GM18868 (cell line): ENCODE measurements around the gene NIPAL3.

Source experiments
- ATAC-seq: cut with Tn5 transposase; IDR thresholded peaks from one replicate; pipeline ENCODE4 v1.9.1; 2021; ENCODE audit warnings: mild to moderate bottlenecking, moderate library complexity; ENCODE audit not compliant: unreplicated experiment

NIPAL3 gene

DNA sequence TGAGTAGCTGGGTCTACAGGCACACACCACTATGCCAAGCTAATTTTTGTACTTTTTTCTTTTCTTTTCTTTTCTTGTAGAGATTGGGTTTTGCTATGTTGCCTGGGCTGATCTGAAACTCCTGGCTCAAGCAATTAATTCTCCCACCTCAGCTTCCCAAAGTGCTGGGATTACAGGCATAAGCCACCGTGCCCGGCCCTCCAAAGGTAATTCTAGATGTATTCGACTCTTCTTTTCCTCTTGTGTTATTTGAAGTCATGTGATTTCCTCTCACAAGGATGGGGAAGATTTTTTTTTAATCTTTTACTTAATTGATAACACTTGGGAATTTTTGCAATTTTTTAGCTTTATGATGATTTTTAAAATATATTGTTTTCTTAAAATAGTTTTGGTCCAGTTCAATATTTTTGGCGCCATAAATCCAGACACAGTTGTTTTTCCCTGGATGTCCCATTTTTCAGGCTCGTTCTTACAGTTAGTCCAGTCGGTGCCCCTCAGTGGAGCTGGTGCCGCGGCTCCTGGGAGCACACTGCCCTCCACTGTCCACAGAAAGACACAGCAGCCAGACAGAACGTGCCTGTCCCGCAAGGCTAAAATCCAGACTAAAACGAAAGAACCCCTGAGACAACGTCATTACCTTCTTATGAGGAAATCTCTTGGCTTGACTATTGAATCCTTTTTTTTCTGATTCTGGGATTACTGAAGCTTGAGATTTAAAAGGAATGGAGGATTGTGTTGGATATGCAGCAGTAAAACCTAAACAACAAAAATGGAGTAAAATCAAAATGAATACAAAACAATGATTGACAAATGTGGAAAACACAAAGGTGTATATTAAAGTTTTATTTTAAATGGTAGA is 24.4 kb upstream of the NIPAL3 start:
- no peak for ATAC-seq

DNA sequence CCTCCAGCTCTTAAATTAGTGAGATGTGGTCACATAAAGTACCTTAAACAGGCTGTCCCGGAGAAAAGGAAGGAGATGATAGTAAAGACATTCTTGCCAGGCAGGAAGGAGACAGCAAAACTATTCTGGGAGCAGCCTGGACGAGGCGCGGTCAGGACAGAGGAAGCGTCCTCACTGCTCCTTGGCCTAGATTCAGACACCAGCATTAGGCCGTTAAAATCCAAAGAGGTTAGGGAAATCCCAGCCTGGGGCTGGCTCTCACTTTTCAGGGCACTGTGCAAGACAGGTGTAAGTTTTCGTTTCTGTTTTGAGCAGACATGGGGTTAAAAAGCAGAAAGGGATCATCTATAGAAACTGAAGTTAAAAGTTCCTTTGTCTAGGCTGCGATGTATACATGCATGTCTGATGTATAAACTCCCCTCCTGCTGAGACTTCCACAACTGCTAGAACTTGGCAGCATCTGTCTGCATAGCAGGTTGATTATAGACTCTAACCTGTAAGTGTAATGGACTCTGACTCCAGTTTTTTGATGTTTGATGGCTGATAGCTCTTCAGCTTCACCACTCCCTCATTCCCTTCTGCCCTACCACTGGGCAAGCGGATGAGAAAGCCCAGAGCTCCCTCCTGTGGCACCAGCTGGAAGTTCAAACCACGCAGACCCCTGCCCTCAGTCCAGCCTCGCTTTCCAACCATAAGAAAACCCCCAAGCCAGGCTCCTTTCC is 23.6 kb upstream of the NIPAL3 start:
- ATAC-seq = peak; percentile 73

DNA sequence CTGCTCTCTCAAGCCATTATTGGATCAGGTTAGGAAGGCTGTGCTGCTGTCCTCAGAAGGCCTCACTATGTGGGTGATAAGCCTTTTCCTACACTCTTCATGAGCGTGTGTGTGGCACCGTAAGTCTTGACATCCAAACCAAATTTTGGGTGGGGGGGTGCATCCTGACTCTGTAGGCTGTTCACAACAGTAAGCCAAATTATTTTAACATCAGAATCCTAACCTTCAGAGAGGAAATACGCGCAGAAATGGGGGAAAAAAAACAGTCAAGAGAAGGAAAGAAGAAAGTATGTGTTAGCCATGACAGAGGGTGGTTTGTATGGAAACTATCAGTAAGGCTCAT is 23.0 kb upstream of the NIPAL3 start:
- ATAC-seq = no peak

DNA sequence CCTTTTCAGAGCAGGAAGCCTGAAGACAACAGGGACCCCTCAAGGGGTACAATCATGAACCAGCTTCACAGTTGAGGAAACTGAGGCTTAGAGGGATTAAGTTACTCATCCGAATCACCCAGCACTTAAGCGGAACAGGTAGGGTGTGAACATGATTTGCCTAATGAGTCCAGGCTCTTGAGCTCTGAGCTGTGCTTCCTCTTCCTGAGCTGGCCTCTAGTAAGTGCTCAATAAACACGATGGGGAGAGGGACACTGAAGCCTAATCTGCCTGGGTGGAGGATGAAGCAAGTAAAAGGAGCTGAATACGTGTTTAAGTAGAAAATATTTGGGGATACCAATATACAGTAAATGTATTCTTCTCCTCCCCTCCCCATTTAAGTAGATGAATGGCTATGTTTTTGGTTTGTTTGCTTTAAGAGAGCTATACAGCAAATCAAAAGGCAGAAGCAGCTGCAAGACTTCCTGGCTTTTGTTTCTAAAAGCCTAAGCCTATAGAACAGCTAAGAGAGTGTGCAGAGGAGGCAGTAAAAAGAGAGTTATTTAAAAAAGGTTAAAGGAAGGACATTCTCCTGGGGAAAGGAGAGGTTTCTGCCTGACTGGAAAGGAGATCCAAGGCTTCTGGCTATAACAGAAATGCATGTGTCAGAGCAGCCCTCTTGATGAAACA is 22.5 kb upstream of the NIPAL3 start:
- ATAC-seq = no peak

DNA sequence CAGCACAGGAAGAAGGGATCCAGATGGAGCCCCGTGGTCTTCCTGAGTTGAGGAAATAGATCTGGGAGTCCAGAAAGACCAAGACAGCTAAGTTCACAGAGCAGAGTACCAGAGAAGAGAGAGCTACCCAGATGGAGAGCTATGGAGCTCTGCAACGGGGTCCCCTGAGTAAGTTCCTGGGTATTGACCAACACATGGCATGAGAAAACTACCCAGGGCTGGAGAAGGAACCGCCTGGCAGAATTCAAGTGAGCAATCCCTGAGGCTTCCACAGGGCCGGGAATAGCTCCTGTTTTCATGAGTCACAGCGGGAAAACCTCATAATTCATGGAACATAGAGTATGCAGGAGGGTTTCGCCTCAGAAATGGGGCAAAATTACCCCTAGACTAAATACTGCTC is 21.7 kb upstream of the NIPAL3 start:
- no peak for ATAC-seq

DNA sequence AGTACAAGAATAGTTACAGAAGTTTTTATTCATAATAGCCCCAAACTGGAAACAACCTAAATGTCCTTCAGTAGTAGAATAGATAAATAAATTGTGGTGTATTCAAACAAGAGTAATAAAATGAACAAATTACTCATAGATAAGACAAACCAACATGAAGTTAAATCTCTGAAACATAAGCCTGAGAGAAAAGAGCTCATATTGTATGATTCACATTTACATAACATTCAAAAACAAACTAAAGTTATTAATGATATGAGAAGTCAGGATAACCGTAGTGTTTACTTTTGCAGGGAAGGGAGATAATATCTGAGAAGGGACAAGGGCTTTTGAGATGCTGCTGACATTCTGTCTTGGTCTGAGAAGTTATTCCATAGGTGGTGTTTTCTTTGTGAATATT is 15.5 kb upstream of the NIPAL3 start:
- no peak for ATAC-seq

DNA sequence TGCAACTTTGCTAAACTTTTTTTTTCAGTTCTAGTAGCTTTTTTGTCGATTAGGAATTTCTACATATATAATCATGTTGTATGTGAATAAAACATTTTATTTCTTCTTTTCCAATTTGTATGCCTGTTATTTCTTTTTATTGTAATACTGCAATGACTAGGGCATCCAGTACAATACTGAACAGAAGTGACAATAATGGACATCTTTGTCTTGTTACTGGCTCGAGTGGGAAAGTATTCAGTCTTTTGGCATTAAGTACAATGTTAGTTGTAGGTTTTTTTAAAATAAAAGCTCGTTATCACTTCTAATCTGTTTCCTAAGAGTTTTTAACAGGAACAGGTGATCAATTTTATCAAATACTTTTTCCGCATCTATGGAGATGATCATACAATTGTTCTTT is 11.8 kb upstream of the NIPAL3 start:
- ATAC-seq = no peak

DNA sequence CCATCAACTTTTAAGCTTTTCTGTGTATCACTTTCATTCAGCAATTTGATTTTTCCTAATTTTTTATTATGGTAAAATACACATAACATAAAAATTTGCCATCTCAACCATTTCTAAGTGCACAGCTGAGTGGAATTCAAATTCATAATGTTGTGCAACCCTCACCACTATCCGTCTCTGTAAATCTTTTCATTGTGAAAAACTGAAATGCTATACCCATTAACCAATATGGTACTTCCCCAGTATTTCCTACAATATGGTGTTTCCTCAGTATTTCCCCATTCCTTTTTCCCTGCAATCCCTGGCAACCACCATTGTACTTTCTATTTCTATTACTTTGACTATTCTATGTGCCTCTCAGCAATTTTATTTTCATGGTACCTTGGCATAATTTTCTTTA is 8.8 kb upstream of the NIPAL3 start:
- no peak for ATAC-seq

DNA sequence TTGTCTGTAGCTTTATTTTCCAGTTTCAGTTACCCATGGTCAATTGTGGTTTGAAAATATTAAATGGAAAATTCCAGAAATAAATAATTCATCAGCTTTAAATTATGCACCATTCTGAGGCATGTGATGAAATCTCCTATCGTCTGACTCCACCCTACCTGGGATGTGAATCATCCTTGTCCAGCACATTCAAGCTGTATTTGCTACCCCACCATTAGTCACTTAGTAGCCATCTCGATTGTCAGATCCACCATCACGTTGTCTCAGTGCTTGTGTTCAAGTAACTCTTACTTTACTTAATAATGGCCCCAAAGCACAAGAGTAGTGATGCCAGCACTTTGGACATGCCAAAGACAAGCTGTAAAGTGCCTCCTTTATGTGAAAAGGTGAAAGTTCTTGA is 6.1 kb upstream of the NIPAL3 start:
- ATAC-seq = no peak

DNA sequence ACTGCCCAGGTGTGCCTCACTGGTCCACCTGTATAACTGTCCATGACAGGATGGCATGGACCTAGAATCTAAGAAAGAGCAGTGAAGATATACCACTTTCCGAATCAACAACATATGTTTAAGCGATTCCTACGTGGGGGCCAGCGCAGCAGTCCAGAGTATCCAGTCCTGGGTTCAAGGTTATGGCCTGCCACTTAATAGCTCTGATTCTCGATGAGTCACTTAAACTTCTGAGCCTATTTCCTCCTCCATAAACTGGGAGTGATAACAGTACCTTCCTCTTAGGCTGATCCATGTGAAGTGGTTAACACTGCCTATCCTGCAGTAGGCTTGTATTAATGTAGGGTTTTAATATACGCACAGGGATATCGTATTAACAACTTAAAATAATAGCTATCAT is 4.9 kb upstream of the NIPAL3 start:
- no peak for ATAC-seq

DNA sequence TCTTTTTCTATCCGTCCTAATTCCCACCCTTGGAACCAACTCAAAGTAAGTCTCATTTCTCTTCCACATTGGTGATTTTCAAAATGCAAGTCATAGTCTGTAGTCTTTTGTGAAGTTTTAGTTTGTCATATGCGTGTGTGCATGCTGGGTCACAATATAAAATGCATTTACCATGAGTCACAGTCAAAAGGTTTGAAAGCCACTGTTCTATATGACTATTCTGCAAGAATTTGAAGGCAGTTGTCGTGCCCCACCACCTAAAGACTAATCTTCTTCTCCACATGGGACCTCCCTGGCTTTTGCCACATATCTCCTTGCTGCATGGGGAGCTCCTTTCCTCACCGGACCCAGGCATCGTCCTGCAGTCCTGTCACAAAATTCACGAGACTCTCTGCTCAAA is 3.6 kb upstream of the NIPAL3 start:
- ATAC-seq = no peak

DNA sequence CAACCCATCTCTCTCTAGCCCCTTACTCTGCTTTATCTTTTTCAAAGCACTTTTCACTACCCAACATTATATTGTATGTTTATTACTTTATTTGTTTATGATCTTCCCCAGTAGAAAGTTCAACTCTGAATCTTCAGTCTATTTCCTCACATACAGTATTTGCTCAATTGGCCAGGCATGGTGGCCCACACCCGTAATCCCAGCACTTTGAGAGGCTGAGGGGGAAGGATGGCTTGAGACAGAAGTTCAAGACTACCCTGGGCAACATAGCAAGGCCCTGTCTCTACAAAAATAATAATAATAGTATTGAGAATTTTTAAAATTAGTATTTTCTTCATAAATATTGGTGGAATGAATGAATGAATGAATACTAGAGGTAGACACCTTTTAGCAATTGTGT is 3.2 kb upstream of the NIPAL3 start:
- ATAC-seq = no peak

DNA sequence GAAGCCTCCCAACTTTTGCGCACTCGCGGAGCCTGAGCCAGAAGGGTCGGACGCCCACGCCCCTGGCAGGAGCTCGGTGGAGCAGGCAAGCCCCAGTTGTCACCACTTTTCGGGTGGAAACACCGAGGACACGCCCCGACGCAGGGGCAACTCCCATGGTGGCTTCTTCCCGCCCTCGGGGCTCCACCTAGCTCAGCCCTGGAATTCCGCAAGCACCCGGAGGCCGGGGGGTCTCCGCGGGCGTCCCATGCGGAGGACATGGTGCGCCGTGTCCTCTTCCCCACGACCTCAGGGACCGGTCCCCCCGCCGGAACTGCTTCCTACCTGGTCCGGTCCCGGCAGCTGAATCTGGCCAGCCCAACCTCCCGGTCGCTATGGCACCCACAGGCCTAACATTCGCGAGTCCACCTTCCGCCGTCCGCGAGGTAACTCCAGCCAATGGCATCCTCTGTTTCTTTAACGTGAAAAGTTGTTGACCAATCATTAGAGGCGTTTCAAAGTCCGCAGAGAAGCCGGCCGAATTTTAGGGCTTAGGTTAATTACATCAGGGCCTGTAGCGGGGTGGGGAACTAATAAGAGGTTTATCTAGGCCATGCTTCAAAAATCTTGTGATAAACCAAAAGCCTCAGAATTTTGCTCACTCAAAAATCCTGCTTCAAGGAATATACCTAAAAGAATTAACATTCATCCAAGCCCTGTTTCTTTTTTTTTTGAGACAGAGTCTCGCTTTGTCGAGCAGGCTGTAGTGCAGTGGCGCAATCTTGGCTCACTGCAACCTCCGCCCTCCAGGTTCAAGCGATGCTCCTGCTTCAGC is 2.0 kb upstream of the NIPAL3 start, which contains the start of gene STPG1:
STPG1 (minus strand) TSS at position 433 of the 814 bp plus-strand sequence. CDS start 12,394 bp downstream, outside the sequence.
- peak; percentile 37 for ATAC-seq

DNA sequence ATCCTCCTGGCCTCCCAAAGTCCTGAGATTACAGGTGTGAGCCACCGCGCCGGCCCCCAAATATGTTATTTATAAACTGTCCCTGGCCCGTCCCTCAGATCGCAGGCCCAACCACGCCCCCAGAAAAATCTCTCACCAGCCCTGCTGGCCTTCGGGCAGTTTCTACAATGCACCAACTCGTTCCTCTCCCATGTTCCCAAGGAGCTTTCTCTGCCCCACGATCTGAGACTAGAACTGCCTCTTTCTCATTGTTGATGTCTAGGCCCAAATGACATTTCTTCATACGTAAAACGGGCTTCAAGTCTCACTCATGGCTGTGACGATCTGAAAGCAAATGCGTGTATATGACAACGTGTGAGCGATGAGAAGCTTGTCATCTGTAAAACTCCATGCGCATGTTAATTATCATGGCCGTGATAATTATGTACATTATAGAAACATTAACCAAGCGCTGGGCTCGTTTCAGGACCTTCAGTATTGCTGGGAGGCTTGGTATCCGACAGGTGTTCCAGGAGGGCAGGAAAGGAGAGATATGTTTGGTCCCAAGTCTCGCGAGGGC is 748 bp upstream of the NIPAL3 start:
- ATAC-seq = no peak

DNA sequence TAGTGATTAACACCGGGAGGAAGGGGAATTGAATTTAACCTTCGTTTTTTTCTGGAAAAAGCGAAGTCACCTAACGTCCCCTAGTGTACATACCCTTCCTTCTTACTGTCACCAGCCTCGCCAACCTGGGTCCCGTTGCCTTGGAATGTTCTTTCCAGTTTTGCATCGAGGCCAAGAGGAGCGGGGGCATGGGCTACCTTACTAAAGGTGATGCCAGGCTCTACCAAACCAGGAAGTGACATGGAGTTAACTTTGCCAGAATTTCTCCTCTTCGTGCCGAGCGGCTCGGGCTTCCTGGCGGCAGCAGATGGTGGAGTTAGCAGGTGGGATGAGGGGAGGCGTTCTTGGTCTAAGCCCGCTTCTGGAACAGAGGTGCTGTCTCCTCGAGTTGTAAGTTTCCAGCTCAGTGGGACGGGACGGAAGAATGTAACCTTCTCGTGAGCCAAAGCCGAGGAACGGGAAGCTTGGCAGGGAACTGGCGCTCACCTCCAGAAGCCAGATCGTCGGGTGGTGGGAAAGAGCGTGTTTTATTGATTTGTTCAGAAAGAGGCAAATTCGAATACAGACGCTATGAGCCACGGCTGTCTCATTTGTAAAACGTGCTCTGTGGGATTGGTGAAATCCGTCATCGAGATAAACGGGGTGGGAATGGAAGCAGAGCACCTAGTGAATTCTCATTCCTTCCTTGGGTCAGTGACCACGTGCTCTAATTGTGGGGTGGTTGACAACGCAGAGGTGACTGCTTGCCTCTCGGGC is 486 bp downstream of the NIPAL3 start:
- peak; percentile 2 for ATAC-seq

DNA sequence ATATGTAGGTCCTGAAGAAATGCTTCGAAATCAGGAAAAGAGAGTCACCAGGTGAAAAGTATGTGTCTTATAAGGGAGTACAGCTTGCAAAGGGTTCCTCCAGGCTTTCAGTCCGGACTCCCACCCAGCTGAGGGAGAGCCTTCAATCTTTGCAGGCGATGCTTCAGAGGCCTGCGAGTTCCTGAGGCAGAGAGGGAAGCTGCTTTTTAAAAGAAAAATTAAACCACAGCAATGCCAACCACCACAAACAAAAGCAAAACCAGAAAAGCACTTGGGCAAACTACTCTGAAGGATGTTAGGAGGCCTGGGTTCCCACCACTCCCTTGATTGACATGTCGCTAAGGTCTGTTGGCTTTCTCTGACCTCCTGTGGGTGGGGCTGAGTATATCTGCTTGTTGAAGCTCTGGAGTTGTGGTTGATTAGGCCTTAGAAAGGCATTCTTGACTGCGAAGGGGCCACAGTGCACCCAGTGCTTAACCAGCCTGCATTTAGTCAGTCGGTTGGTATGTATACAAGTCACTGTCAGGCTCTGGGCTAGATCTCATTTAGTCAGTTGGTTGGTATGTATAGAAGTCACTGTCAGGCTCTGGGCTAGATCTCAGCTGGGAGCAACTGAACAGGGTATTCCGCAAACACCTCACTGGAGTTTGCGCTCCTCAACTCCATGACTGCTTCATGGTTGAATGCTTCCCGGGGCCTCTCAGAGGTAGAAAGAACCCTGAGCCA is 1.2 kb downstream of the NIPAL3 start:
- no peak for ATAC-seq

DNA sequence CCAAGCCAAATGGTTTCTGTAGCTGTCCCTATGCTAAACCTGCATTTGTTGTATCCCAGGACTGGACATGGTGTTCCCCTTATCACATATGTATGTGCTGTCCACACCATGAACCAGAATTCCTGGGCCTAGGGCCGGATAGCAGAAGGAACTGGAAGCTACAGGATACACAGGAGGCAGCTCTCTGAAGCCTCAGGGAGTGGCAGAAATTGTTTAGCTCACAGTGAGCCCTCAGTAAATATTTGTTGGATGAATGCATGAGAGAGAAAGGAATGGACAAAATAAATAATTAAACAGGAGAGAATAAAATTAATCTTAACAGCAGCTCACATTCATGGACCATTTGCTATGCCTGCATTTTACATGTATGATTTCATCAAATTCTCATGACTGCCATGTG is 2.1 kb downstream of the NIPAL3 start:
- no peak for ATAC-seq

DNA sequence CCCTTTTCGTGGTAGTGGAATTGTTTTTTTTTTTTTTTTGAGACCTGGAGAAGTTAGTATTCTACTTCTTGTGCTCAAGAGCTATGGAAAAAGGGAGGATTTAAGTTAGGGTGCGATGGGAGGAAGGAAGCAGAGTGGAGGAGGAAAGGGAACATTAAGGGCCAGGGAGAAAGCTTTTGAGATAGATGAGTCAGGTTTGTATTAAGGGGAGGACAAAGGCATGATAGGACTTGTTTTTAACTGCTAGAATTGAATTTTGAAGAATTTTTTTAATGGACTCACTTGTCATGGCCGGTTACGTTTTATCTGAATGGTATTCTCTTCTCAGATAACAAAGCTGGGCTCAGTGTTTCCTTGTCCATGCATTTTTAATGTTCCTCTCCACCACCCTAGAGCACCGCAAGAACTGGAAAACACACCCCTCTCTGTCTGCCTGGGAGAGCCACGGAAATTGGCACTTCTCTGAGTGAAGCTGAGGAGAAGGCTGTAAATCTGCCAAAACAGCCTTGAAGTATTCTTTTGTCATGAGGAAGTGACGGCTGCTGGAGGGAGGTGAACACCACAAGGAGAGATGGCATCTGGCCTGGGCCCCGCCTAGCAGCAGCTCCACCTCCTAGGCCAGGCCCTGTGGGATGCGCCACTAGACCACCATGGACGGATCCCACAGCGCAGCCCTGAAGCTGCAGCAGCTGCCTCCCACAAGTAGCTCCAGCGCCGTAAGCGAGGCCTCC is 3.5 kb downstream of the NIPAL3 start:
- ATAC-seq = no peak

DNA sequence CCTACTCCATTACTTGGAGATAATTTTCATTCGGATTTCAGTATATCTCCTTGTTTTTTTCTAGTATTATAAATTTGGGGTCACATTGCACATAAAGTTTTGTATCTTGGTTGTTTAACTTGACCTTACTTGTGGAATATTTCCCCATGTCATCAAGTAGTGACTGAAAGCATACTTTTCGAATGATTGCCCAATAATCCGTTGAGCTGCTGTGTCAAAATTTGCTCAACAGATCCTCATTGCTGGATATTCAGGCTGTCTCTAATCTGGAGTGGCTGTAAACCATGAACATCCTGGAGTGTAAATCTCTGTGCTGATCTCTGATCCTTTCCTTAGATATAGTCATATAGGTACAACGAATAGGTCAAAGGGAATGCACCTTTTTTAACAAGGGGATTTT is 4.9 kb downstream of the NIPAL3 start:
- no peak for ATAC-seq
